ENCODE measurements around the gene BCAS3.

GRCh38 chr17:60926466-60927183 is 249.0 kb downstream of the BCAS3 start:
- TF ChIP-seq CTCF (IDR thresholded peaks at IDR 0.05 in 4 of 5, conservative IDR thresholded peaks at IDR 0.05 in 1 of 5) (no peak), POLR2A (IDR thresholded peaks at IDR 0.05) (no peak)
